HG03066 (cell line): ENCODE results near the gene NECTIN1.

ENCODE experiments used
- ATAC-seq: cut with Tn5 transposase; IDR thresholded peaks from one replicate; pipeline ENCODE4 v1.9.1; 2021; ENCODE audit warnings: low read depth; ENCODE audit not compliant: unreplicated experiment

The NECTIN1 gene

DNA sequence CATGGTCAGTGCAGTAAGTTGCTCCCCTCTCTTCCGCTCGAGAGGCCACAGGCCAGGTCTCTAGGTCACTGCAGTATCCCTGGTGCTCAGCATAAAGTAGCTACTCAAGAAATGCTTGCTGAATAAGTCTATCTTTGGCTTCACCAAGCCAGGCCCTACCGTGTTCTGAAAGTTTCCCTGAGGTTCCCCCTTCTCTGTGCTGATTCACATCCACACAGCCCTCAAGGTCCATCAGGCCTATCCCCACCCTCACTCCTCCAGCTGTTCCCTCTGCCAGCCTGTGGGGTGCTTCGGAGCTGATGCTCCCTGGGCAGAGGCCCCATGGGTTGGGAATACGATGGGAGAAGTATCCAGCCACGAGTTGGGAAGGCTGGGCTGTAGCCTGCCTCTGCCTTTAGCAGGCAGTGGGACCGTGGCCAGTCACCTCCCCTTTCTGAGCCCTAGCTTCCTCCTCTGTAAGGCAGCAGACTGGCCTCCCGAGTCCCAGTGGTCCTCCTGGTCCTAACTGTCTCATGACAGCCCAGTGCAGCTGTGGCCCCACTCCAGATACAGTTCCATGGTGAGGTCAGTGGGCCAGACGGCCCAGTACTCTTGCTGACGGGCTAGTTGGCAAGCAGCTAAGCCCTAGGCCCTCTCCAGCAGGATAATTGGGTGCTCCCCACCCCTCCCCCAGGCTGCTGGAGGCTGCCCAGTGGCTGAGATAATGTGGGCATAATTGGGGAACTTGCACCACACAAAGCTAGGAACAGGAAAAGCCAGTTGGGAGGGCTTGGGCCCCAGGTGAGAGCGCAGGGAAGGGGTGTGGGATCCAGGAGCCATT, 48.2 kb downstream of the NECTIN1 start:
- ATAC-seq: no peak

GRCh38 chr11:119679346-119679745, 49.7 kb downstream of the NECTIN1 start:
- no peak for ATAC-seq

DNA sequence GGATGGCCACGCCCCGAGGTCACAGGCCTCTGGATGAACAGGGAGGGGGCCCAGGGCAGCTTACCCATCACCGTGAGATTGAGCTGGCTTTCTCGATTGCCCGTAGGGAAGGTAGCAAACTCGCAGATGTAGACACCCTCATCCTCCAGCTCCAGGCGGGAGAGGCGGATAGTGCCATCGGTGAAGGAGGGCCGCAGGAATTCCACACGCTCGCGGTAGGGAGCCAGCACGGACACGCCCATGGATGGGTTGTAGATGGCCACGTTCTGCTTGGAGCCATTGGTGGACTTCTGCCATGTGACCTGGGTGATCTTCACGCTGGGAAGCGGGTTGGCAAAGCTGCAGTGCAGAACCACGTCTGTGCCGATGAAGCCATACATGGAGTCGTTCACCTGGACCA, 50.6 kb downstream of the NECTIN1 start:
- no peak for ATAC-seq

DNA sequence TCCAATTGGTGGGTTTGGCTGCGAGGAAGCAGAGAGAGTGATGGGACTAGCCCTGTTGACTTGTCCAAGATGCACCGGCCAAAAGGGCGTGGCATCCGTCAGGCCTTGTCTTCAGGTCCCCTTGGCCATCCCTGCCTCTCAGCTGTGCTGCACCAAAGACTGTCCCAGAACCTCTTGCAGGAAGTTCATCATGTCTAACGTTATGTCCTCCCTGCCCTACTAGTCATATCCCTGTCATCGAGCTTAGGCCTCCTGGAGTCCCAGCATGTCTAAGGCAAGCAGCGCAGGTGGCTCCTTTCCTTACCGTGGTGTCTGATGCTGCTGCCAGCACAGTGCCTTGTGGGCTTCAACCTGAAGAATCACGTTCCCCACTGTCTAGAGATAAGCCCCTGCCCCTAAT, 51.2 kb downstream of the NECTIN1 start:
- ATAC-seq: no peak

- ATAC-seq: no peak
These were observed 52.5 kb downstream of the NECTIN1 start for GRCh38 chr11:119676461-119677020.

DNA sequence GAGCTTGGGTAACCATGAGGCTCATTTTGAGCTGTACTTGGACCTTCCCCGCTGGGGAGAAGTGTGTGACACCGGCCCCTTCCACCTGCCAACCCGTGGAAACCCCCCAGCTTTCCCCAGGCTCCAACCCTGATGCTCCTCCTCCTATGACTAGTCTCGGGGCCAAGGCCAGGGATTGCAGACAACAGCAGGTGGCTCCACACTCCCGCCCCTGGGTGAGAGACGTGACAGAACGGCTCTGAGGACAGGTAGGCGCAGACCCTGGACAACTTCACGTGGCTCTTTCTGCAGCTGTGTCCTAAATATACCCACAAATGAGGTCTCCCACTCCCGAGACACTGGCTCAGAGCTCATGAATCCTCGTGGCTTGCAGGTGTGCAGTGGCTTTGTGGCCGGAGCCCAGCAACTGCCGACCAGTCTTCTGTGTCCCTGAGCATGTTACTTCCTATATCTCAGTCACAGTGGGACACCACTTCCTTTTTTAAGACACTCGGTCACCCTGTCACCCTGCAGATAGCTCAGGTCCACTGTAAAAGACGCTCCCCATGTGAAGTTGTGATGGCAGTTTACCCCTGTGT, 55.2 kb downstream of the NECTIN1 start:
- peak; percentile 88 for ATAC-seq

DNA sequence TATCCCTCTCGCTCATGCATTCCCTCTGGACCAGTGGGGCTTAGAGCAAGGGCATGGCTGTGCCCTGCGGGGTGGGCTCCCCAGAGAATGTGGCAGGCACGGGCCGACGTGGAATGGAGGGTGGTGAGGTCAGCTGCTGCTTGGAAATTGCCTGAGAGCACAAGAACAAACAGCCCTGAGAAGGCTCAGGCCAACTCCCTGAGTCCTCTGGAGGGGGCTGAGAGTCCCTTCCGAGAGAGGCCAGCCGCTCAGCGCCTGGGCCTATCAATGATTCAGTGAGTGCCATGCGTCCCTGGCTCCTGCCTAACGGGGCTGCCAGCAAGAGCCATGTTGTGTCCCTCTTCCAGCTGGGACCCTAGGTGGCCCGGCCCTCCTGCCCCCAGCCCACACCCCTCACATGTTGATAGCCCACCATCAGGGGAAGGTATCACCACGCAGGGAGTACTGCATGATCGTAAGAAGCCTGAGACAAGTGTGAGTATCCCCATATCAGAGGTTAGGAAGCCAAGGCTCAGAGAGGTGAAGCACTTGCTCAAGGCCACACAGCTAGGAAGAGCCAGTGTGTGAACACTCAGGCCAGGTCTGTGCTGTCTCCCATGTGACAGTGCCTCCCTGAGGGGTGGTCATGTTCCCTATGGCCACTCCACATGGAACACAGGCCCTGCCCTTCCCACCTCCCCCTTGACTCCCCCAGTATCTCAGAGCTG, 55.8 kb downstream of the NECTIN1 start:
- ATAC-seq: peak; percentile 4

GRCh38 chr11:119672597-119672996, 56.4 kb downstream of the NECTIN1 start:
- no peak for ATAC-seq

- ATAC-seq: no peak
These were observed 57.4 kb downstream of the NECTIN1 start for GRCh38 chr11:119671561-119672015.

GRCh38 chr11:119671051-119671450, 57.9 kb downstream of the NECTIN1 start:
- no peak for ATAC-seq

GRCh38 chr11:119669487-119669886, 59.5 kb downstream of the NECTIN1 start:
- ATAC-seq: no peak

- no peak for ATAC-seq
These were observed 60.3 kb downstream of the NECTIN1 start for GRCh38 chr11:119668676-119669075.

- peak; percentile 83 for ATAC-seq
These were observed 62.4 kb downstream of the NECTIN1 start for GRCh38 chr11:119666463-119667131.

DNA sequence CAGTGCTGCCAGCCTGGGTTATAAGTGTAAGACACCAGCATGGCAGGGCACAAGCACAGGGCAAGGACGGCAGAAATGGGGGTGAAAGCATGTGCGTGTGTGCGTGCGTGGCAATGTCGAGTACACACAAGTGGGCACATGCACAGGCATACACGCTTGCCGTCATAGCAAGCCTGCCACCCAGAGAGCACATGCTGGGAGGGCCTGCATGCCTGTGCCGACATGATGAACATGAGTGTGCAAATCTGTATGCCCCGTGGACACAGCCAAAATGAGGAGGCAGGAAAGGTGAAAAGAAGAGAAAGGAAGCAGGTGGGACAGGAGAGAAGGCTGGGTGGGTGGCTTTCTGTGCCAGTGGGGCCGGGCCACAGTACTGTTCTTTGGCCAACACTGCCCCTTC, 62.9 kb downstream of the NECTIN1 start:
- ATAC-seq: no peak

DNA sequence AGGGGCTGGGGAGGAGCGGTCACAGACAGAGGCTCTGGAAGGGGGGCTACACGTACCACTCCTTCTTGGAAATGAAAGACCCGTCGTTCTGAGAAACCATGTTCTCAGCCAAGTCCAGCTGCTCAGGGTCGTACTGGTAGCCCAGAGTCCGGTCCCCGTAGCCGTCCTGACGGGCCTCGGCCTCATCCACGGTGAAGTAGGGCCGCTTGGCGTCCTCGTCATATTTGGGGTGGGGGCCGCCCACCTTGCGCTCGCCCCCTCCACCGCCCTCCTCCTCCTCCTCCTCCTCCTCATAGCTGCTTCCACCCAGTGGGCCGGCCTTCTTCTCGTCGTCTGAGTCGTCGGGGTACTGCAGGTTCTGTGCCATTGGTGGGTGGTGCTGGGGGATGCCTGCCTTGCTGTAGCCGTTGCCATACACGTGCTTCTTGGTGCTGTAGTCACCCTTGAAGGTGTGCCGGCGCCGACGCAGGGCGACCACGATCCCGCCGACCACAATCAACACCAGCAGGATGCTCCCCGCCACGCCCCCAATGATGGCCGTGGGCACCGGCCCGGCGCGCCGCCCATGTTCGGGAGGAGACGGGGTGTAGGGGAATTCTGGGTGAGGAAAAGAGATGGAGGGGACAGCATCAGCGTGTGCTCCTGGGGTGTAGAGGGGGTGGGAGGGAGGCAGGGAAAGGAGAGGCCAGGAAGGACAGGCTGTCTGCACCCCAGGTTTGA, 64.1 kb downstream of the NECTIN1 start:
- no peak for ATAC-seq

DNA sequence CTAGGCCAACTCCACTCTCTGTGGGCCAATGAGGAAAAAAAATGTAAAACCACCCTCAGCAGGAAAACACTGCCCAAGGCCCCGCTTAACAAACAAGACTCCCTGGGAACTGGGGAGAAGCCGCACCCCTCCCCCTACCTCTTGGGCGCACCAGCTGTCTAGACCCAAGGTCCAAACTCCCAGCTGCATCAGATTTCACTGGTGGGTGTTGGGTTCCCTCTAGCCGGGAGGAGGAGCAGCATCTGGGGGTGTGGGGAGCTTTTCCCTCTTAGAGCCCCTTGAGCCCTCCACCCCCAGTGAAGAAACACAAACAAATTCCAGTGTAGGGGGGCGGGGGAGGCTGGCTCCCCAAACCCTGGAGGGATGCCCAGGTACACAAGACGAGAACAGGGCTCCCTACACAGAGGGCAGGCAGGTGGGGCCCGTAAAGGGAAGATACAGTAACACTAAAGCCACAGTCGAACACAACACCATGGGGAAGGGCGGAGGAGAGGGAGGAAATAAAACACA, 64.9 kb downstream of the NECTIN1 start:
- ATAC-seq: no peak

DNA sequence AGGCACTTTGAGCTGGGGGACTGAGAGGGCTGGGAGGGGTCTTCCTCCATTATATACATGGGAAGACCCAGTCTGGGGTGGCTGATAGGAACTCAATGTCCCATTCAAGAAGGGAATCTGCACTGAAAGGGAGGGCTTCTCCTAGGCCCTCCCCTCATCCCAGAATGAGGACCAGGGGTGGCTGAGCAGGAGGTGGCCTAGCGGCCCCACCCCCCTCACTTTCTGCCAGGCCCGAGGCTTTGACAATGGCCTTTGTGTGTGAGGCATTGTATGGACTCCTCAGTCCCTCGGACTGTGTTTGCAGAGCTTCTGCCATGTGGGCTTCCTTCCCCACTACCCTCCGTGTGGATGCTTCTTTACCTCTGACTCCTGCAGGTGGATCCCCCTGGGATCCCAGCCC, 65.7 kb downstream of the NECTIN1 start:
- ATAC-seq: no peak

GRCh38 chr11:119661226-119661625, 67.8 kb downstream of the NECTIN1 start:
- ATAC-seq: no peak

DNA sequence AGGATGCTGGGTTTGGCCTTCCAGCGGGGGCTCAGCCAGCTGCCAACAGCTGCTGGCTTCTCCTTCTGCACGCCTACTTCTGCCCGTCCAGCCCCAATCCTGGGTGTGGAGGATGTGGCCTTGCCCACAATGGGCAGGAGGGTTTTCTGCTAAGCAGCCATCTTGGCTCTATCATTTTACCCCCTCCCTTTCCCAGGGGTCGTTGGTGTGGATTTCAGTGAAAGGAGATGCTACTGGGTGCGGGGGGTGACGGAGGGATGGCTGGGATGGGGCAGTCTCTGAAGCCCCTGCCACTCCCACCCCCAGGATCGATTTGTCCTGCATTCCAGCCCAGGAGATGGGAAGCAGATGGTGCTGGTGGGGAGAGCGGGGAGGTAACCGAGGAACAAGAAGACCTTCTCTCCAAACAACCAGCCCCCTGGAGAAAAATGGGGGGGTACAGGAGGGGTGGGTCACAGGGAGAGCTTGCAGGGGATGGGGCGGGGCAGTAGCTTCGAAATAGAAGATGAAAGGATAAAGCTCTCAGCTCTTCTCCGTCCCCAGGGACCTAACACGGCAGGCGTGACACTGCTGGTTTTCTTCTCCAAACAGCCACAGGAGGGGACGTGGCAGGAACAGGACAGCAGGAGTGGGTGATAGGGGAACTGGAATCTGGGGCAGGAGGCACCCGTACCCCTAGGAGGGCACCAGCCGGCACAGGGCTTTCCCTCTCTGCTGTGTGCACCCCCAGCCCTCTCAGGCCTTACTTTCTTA, 68.9 kb downstream of the NECTIN1 start:
- no peak for ATAC-seq
